Esophagus squamous epithelium (tissue), 4 donors: ENCODE results near the gene POT1.

ENCODE experiments used
- CTCF ChIP-seq, 6 experiments: fragments of 450-650 bp in 4 of 6; fragments of 200-600 bp in 2 of 6; sonication (generic) in 2 of 6; IDR thresholded peaks; one replicate each; pipeline ENCODE4 v1.5.1; 2016 to 2019; ENCODE audit warnings: antibody characterized with exemption in 6 of 6, mild to moderate bottlenecking in 4 of 6, moderate library complexity in 4 of 6
- POLR2A ChIP-seq, 4 donors: fragments of 450-650 bp; IDR thresholded peaks; one replicate each; pipeline ENCODE4 v1.6.1; 2017; ENCODE audit warnings: antibody characterized with exemption in 4 of 4, mild to moderate bottlenecking in 4 of 4, moderate library complexity in 3 of 4

GRCh38 chr7:124874644-124875163 is 54.9 kb downstream of the POT1 start:
- no peak for TF ChIP-seq CTCF (IDR thresholded peaks at IDR 0.05)
- TF ChIP-seq POLR2A (IDR thresholded peaks at IDR 0.05): no peak
